ENCODE results near the gene HEXIM2.

- TF ChIP-seq CTCF (IDR thresholded peaks at IDR 0.05) (no peak), JUN (CRISPR knock-in tag; IDR thresholded peaks at IDR 0.05) (no peak), NFATC4 (CRISPR knock-in tag; IDR thresholded peaks at IDR 0.05) (no peak), ZNF232 (CRISPR knock-in tag; IDR thresholded peaks at IDR 0.05) (no peak)
Measured at GRCh38 chr17:45113424-45113754, 48.3 kb upstream of the HEXIM2 start.

Data from WTC11 (cell line).